ENCODE data around the gene ZRSR2. TPM values are rescaled to one million over a fixed set of nuclear protein-coding genes. Genes with fewer than 3 reads are reported as not detected.

Gene ZRSR2
- total and polyA plus RNA-seq, 9 of the 15 experiments (the other 6 are each of a cell fraction or from before 2014, with no cell fraction given), result 3.5 to 19.5 (median 8.6) TPM

DNA sequence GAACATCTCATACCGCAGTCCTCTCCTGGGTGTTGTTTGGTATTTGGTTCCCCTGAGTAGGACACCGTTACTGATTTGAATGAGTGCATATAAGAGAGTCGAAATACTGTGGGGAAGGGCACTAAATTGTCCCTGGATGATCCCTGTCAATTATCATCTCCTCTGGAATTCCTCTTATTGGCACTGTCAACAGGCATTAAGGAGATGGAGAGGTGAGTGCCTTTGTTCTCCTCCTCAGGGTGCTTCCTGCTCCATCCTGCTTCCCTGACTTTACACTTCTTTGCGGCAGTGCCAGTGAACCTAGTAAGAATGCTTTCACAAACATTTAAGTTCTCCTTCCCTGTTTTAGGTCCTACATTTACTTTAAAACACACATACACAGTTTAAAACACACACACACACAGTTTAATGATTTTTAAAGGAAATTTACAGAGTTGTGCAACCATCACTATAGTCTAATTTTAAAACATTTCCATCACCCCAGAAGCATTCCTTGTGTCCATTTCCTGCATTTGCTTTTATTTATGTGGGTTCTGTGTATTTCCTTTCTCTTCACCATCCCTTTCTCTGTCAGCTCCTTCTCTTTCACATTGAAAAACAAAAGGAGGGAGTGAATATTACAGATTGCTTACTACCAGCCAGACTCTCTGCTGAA lies 20.9 kb upstream of the ZRSR2 start:
- intact Hi-C loops (cut with micrococcal nuclease) (no loop called here), in situ Hi-C loops (cut with MboI) (loop anchor here (25.0 kb wide), 1 partner anchor 668 kb away; no protein-coding TSS in a partner anchor)
- DNase-seq (ENCODE audit: extremely low read depth in 1 of 4, low spot score in 3 of 4) (no peak), ATAC-seq (no peak), FAIRE-seq (no peak)
- Histone ChIP-seq H4K20me1 (replicated peaks; ENCODE audit: control insufficient read depth, insufficient read depth, low read length) (no peaks in the 10 kb centered on the region), H3K9me3 (replicated peaks; ENCODE audit: control insufficient read depth, insufficient read depth, low read depth, low read length) (no peaks in the 10 kb centered on the region), H3K9me1 (ENCODE audit: control insufficient read depth, insufficient read depth, low read length) (no peaks in the 10 kb centered on the region), H3K36me3 (ENCODE audit: control insufficient read depth, insufficient read depth, low read length) (no peaks in the 10 kb centered on the region), H3K4me3 (no peak overlapping the region), H3K27ac (ENCODE audit: extremely low read depth, low read depth, low read length) (no peak overlapping the region), H3K4me1 (replicated peaks in 1 of 2; ENCODE audit: control insufficient read depth in 2 of 2, insufficient read depth in 2 of 2, low read length in 2 of 2) (no peaks in the 10 kb centered on the region), H3K9ac (ENCODE audit: insufficient read depth in 1 of 2, low read depth in 2 of 2, low read length in 2 of 2) (no peak overlapping the region), H3K4me2 (ENCODE audit: insufficient read depth, low read length) (no peak overlapping the region), H3K27me3 (ENCODE audit: control insufficient read depth in 2 of 2, insufficient read depth in 2 of 2, low read length in 2 of 2) (no peaks in the 10 kb centered on the region), H3K79me2 (ENCODE audit: control insufficient read depth, insufficient read depth, low read length) (no peaks in the 10 kb centered on the region), H2AFZ (ENCODE audit: low read depth, low read length) (no peak overlapping the region)
- 66% methylated on average over 4 of the region's 4 CpGs for WGBS (ENCODE audit: insufficient coverage, low coverage, missing lambda C conversion rate)
- ChIA-PET POLR2A (no interaction called here), CTCF (ENCODE audit: low intra/inter-chr PET ratio) (no interaction called here)
- no TSS peak for BruUV-seq (replicated peaks)
- TF ChIP-seq, protein P1, sequence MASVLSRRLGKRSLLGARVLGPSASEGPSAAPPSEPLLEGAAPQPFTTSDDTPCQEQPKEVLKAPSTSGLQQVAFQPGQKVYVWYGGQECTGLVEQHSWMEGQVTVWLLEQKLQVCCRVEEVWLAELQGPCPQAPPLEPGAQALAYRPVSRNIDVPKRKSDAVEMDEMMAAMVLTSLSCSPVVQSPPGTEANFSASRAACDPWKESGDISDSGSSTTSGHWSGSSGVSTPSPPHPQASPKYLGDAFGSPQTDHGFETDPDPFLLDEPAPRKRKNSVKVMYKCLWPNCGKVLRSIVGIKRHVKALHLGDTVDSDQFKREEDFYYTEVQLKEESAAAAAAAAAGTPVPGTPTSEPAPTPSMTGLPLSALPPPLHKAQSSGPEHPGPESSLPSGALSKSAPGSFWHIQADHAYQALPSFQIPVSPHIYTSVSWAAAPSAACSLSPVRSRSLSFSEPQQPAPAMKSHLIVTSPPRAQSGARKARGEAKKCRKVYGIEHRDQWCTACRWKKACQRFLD (CRISPR knock-in tag; IDR thresholded peaks at IDR 0.05), result no peak
- TF ChIP-seq, protein P2, sequence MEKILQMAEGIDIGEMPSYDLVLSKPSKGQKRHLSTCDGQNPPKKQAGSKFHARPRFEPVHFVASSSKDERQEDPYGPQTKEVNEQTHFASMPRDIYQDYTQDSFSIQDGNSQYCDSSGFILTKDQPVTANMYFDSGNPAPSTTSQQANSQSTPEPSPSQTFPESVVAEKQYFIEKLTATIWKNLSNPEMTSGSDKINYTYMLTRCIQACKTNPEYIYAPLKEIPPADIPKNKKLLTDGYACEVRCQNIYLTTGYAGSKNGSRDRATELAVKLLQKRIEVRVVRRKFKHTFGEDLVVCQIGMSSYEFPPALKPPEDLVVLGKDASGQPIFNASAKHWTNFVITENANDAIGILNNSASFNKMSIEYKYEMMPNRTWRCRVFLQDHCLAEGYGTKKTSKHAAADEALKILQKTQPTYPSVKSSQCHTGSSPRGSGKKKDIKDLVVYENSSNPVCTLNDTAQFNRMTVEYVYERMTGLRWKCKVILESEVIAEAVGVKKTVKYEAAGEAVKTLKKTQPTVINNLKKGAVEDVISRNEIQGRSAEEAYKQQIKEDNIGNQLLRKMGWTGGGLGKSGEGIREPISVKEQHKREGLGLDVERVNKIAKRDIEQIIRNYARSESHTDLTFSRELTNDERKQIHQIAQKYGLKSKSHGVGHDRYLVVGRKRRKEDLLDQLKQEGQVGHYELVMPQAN (IDR thresholded peaks at IDR 0.05; ENCODE audit: borderline replicate concordance), result no peak
- TF ChIP-seq ZFPM2 (CRISPR knock-in tag; IDR thresholded peaks at IDR 0.05), result no peak
- TF ChIP-seq NONO (IDR thresholded peaks at IDR 0.05; ENCODE audit: low read depth in 2 of 2, low read length in 1 of 2), result no peak
- TF ChIP-seq SMAD4 (CRISPR knock-in tag; conservative IDR thresholded peaks at IDR 0.05), result no peak
- TF ChIP-seq DPF2 (IDR thresholded peaks at IDR 0.05), result no peak
- no peak for TF ChIP-seq HEY1 (CRISPR knock-in tag; IDR thresholded peaks at IDR 0.05; ENCODE audit: borderline replicate concordance)
- no peak for TF ChIP-seq ZBTB8A (IDR thresholded peaks at IDR 0.05; ENCODE audit: partially characterized antibody)
- TF ChIP-seq CBX2 (IDR thresholded peaks at IDR 0.05; ENCODE audit: insufficient read depth, low read length, poor library complexity, severe bottlenecking), result no peak
- TF ChIP-seq, protein P3, sequence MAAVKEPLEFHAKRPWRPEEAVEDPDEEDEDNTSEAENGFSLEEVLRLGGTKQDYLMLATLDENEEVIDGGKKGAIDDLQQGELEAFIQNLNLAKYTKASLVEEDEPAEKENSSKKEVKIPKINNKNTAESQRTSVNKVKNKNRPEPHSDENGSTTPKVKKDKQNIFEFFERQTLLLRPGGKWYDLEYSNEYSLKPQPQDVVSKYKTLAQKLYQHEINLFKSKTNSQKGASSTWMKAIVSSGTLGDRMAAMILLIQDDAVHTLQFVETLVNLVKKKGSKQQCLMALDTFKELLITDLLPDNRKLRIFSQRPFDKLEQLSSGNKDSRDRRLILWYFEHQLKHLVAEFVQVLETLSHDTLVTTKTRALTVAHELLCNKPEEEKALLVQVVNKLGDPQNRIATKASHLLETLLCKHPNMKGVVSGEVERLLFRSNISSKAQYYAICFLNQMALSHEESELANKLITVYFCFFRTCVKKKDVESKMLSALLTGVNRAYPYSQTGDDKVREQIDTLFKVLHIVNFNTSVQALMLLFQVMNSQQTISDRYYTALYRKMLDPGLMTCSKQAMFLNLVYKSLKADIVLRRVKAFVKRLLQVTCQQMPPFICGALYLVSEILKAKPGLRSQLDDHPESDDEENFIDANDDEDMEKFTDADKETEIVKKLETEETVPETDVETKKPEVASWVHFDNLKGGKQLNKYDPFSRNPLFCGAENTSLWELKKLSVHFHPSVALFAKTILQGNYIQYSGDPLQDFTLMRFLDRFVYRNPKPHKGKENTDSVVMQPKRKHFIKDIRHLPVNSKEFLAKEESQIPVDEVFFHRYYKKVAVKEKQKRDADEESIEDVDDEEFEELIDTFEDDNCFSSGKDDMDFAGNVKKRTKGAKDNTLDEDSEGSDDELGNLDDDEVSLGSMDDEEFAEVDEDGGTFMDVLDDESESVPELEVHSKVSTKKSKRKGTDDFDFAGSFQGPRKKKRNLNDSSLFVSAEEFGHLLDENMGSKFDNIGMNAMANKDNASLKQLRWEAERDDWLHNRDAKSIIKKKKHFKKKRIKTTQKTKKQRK (IDR thresholded peaks at IDR 0.05; ENCODE audit: borderline replicate concordance, low read depth, low read length), result no peak
- no peak for TF ChIP-seq ZNF239 (CRISPR knock-in tag; IDR thresholded peaks at IDR 0.05)
